Activated T-cell treated with anti-CD3 and anti-CD28 coated beads, Interleukin-2, amount 50 U/mL, for 1 hour (primary cell): ENCODE results near the gene ASAP3.
"Not testable (repeated sequence)": the region's sequence is repeated elsewhere in the genome, so short reads cannot be mapped to it uniquely, and the experiment has no call there.

Source experiments
- DNase-seq: peaks from one replicate; pipeline ENCODE4 v3.0.0-alpha.2; 2020

Gene ASAP3

DNA sequence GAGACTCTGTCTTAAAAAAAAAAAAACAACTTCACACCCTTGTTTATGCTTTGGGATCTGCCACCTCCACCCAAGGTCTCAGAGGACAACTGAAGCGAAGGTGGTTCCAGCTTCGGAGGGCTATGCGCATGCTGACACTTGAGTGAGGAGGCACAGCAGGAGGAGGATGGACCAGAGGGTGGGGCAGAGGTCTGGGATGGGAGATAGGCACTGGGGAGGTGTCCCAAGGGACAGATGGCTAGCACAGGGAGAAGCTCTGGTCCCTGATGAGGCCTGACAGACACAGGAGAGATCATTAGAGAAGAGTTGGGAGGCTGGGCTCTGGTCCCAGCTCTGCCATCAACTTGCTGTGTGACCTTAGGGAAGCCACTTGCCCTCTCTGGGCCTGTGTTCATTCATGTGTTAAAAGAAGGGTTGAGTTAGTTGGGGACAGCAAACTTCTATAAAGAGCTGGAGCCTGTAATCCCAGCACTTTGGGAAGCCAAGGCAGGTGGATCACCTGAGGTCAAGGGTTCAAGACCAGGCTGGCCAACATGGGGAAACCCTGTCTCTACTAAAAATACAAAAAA, 30.2 kb upstream of the ASAP3 start:
- no peak for DNase-seq

GRCh38 chr1:23509896-23510295, 25.9 kb upstream of the ASAP3 start:
- DNase-seq, result no peak

GRCh38 chr1:23506376-23507107, 22.6 kb upstream of the ASAP3 start:
- DNase-seq, result no peak

GRCh38 chr1:23505851-23506250, 21.9 kb upstream of the ASAP3 start:
- no peak for DNase-seq

DNA sequence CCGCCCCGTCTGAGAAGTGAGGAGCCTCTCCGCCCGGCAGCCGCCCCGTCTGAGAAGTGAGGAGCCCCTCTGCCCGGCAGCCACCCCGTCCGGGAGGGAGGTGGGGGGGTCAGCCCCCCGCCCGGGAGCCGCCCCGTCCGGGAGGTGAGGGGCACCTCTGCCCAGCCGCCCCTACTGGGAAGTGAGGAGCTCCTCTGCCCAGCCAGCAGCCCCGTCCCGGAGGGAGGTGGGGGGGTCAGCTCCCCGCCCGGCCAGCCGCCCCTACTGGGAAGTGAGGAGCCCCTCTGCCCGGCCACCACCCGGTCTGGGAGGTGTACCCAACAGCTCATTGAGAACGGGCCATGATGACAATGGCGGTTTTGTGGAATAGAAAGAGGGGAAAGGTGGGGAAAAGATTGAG, 20.2 kb upstream of the ASAP3 start:
- DNase-seq, result not testable (repeated sequence)

- DNase-seq, result no peak
Measured at GRCh38 chr1:23502951-23503350, 19.0 kb upstream of the ASAP3 start.

GRCh38 chr1:23500466-23500865, 16.5 kb upstream of the ASAP3 start:
- DNase-seq, result no peak

DNA sequence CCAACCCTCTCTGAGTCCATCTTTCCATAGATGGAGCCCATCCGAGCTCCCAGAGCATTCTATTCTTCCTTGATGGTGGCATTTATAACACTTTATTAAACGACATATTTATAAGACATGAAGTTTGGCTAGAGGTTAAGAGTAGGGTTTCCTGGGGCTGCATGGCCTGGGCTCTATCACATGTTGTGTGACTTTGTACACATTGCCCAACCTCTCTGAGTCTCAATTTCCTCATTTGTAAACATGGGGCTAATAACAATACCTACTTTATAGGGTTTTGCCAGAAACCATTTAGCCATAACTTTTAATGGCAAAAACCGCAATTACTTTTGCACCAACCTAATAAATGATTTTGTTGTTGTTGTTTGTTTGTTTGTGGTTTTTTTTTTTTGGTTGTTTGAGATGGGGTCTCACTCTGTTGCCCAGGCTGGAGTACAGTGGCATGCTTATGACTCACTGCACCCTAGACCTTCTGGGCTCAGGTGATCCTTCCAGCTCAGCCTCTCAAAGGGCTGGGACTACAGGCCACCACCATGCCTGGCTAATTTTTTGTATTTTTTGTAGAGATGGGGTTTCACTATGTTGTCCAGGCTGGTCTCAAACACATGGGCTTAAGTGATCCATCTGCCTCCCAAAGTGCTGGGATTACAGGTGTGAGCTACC, 13.9 kb upstream of the ASAP3 start:
- DNase-seq, result no peak

DNA sequence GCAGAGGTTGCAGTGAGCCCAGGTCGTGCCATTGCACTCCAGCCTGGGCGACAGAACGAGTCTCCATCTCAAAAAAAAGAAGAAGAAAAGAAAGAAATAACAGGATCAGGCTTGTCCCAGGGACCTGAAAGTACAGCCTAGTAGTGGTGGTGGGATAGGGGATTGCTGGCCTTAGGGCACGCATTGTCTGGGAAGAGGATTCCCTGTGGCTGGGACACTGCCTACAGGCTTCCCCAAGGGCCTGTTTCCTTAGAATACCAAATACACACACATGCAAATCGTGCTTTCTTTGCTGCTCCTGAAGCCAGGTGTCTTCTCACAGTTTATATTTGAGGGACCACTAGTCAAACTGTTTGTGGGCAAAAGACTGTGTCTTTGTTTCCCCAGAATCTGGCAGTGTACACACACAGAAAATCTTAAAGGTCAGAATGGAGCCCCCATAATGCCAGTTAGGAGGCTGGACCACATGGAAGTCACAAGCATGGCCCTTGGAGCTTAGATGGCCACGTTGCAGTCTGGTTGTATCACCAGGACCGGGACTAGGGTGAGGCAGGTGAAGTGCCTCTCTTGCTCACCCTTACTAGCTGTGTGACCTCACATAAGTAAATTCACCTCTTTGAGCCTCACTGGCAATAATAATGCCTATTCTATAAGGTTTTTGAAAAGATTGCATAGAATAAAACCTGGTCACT, 12.7 kb upstream of the ASAP3 start:
- no peak for DNase-seq

DNA sequence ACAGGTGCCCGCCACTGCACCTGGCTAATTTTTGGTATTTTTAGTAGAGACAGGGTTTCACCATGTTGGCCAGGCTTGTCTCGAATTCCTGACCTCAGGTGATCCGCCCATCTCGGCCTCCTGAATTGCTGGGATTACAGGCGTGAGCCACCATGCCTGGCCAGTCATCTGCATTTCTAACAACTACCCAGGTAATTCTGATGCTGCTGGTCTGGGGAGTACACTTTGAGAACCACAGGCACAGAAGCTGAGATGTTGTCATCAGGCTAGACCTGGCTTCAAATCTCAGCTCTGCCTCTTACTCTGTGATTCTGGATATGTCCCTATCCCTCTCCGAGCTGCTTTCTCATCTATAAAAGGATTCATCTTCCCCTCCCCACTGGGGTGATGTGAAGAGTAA, 10.9 kb upstream of the ASAP3 start:
- DNase-seq, result not testable (repeated sequence)

GRCh38 chr1:23492776-23493175, 8.8 kb upstream of the ASAP3 start:
- not testable (repeated sequence) for DNase-seq

GRCh38 chr1:23492132-23492720, 8.2 kb upstream of the ASAP3 start:
- DNase-seq, result no peak

DNA sequence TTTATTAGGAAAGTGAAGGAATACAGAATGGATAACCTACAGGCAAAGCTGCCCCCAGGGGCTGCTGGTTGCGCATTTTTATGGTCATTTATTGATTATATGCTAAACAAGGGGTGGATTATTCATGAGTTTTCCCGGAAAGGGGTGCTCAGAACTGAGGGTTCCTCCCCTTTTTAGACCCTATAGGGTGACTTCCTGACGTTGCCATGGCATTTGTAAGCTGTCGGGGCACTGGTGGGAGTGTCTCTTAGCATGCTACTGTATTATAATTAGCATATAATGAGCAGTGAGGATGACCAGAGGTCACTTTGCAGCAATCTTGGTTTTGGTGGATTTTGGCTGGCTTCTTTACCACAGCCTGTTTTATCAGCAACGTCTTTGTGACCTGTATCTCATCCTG, 5.9 kb upstream of the ASAP3 start:
- no peak for DNase-seq

DNA sequence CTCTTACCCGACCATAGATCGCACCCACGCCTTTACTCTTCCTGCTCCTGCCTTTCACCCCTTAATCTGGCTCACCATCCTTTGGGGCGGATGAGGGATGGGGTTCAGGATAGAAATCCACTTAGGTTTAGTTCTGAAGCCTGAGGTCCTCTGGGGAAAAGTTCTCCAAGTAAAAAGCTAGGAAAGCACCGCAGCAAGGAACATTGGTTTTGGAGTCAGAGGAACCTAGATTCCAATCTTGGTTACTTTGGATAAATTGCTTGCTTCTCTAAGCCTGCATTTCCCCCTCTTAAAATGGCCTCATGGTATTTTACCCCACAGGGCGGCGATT, 988 bp upstream of the ASAP3 start:
- DNase-seq, result no peak

- peak; percentile 89 for DNase-seq
Measured at GRCh38 chr1:23484253-23485001, 448 bp upstream of the ASAP3 start.

GRCh38 chr1:23481904-23482303, 2.1 kb downstream of the ASAP3 start:
- DNase-seq, result no peak

DNA sequence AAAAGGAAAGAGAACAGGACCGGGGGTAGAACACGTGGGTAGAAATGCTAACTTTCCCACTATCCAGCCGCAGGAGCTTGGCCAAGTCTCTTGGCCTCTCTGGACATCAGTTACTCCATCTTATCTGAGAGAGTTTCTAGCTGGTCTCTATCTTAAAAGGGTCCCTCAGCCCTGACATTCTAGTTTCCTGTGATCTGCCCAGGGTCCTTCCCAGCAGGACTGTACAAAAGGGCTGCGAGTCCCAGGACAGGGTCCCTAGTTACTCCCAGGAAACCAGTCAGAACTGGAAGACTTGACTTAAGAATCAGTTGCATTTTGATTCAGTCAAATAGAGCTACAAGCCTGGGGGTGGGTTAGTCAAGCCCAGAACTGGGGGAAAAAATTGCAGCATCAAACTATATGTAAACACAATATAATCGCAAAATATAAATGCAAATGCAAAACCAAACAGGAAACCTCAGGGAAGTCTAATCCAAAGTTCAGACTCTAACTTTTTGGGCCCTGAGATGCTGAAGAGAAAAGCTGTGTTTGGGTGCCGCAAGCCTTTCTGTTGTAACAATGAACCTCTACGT, 2.9 kb downstream of the ASAP3 start:
- DNase-seq, result no peak

GRCh38 chr1:23480187-23481025, 3.6 kb downstream of the ASAP3 start:
- no peak for DNase-seq

- DNase-seq, result no peak
Measured at GRCh38 chr1:23479666-23479941, 4.4 kb downstream of the ASAP3 start.

GRCh38 chr1:23478896-23479665, 4.9 kb downstream of the ASAP3 start:
- no peak for DNase-seq
